NCI-H128 (cell line): ENCODE data around the gene KHK.

Experiments
- DNase-seq: peaks from one replicate; lab custom pipeline; 2025; ENCODE audit not compliant: unreplicated experiment; lab: John Stamatoyannopoulos, UW

The KHK gene

GRCh38 chr2:27126252-27126710 lies 39.7 kb downstream of the KHK start:
- DNase-seq = no peak

- DNase-seq = no peak
Observed at GRCh38 chr2:27127883-27128667, 41.5 kb downstream of the KHK start.

GRCh38 chr2:27128668-27129571 lies 42.3 kb downstream of the KHK start:
- no peak for DNase-seq

GRCh38 chr2:27130396-27130795 lies 43.8 kb downstream of the KHK start:
- DNase-seq = no peak

- no peak for DNase-seq
Observed at GRCh38 chr2:27131429-27131828, 44.9 kb downstream of the KHK start.

- DNase-seq = no peak
Observed at GRCh38 chr2:27133195-27133875, 46.8 kb downstream of the KHK start.

GRCh38 chr2:27133905-27134780 lies 47.6 kb downstream of the KHK start, which contains the start of gene PREB:
PREB (minus strand) TSS chr2:27134636; CDS start chr2:27134421, 215 bp downstream.
- DNase-seq = peak; percentile 92

GRCh38 chr2:27134781-27135477 lies 48.4 kb downstream of the KHK start:
- no peak for DNase-seq

GRCh38 chr2:27135478-27135955 lies 48.9 kb downstream of the KHK start:
- no peak for DNase-seq

GRCh38 chr2:27136751-27137150 lies 50.2 kb downstream of the KHK start:
- DNase-seq = no peak

GRCh38 chr2:27137322-27137935 lies 50.9 kb downstream of the KHK start:
- no peak for DNase-seq

- no peak for DNase-seq
Observed at GRCh38 chr2:27138111-27138510, 51.5 kb downstream of the KHK start.

GRCh38 chr2:27139310-27139709 lies 52.7 kb downstream of the KHK start, which contains the start of gene PRR30:
PRR30 (minus strand) TSS chr2:27139410; CDS start chr2:27138329, 1,081 bp downstream.
- no peak for DNase-seq

GRCh38 chr2:27143285-27143684 lies 56.7 kb downstream of the KHK start:
- DNase-seq = no peak

- DNase-seq = no peak
Observed at GRCh38 chr2:27145682-27146081, 59.1 kb downstream of the KHK start.

GRCh38 chr2:27147935-27148334 lies 61.4 kb downstream of the KHK start:
- DNase-seq = no peak

GRCh38 chr2:27148801-27149439 lies 62.3 kb downstream of the KHK start, which contains the start of gene TCF23:
TCF23 (plus strand) TSS chr2:27149004; CDS start chr2:27149134, 130 bp downstream.
- no peak for DNase-seq
